Lower leg skin (tissue), 4 donors: ENCODE results near the gene WSCD1. TPM values are rescaled to one million over a fixed set of nuclear protein-coding genes. Genes with fewer than 3 reads are reported as not detected.
A peak's percentile ranks its signal among the peaks of the same experiment; 100 is the strongest.

Experiments
- DNase-seq, 2 donors: peaks; one replicate each; pipeline ENCODE4 v3.0.0-alpha.2; 2019; ENCODE audit warnings: low spot score in 2 of 2
- H3K4me3 ChIP-seq: fragments of 200-600 bp; sonication (generic); 2 replicates; pipeline ENCODE4 v1.5.1; 2017; ENCODE audit warnings: mild to moderate bottlenecking, low read depth; ENCODE audit not compliant: poor library complexity, severe bottlenecking
- POLR2A ChIP-seq, 2 donors: fragments of 450-650 bp; IDR thresholded peaks; one replicate each; pipeline ENCODE4 v1.6.1; 2016 to 2017; ENCODE audit warnings: antibody characterized with exemption in 2 of 2, mild to moderate bottlenecking in 1 of 2, moderate library complexity in 1 of 2
- WGBS, 2 donors: methylation state at CpG; one replicate each; pipeline ENCODE4 v1.1.5; 2018; 5-methylcytosine and 5-hydroxymethylcytosine counted together
- intact Hi-C: fragments of 100-400 bp; cut with DNase I; formaldehyde crosslinking; loops from one replicate; pipeline ENCODE4 v1.15.0; 2023; ENCODE audit warnings: low total_unique reads
- total RNA-seq, 4 donors: library from RNA; depleted of rRNA; stranded (reverse); fragments of >200 nt; gene quantifications; one replicate each; pipeline ENCODE4 v1.1.0, GENCODE V29; 2016
- TF ChIP-seq, protein P1 (sequence below), 3 donors: fragments of 450-650 bp; IDR thresholded peaks; one replicate each; pipeline ENCODE4 v1.5.1; 2016; ENCODE audit warnings: antibody characterized with exemption in 3 of 3, mild to moderate bottlenecking in 3 of 3, moderate library complexity in 2 of 3

The WSCD1 gene
- total RNA-seq, 4 donors from 2014 or later = 2.5 to 5.3 (median 2.9) TPM

DNA sequence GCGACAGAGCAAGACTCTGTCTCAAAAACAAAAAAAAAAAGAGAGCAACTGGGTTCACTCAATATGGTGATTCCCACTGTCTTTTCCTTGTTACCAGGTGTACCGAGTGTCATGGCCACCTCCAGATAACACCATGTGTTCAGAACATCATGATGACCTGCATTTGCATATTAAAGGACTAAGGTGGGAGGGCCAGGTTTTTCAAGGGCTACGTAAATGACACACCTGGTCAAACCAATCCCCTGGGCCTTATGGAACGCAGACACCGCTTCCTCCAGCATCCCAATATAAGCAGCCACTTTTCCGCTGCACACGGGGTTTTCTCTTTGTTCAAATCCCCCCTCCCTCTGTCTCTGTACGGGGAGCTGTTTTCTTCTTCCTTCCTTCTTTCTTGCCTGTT, 29.3 kb downstream of the WSCD1 start:
- H3K4me3 ChIP-seq = no peak overlapping the region
- WGBS, 2 donors = 85 to 87% methylated on average over 8 of the region's 8 CpGs
- peak in 1 of 2 donors; percentile 20 for DNase-seq
- intact Hi-C loops = no loop called here
- TF ChIP-seq POLR2A (IDR thresholded peaks at IDR 0.05) = no peak
- TF ChIP-seq, protein P1, sequence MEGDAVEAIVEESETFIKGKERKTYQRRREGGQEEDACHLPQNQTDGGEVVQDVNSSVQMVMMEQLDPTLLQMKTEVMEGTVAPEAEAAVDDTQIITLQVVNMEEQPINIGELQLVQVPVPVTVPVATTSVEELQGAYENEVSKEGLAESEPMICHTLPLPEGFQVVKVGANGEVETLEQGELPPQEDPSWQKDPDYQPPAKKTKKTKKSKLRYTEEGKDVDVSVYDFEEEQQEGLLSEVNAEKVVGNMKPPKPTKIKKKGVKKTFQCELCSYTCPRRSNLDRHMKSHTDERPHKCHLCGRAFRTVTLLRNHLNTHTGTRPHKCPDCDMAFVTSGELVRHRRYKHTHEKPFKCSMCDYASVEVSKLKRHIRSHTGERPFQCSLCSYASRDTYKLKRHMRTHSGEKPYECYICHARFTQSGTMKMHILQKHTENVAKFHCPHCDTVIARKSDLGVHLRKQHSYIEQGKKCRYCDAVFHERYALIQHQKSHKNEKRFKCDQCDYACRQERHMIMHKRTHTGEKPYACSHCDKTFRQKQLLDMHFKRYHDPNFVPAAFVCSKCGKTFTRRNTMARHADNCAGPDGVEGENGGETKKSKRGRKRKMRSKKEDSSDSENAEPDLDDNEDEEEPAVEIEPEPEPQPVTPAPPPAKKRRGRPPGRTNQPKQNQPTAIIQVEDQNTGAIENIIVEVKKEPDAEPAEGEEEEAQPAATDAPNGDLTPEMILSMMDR (IDR thresholded peaks at IDR 0.05) = no peak

DNA sequence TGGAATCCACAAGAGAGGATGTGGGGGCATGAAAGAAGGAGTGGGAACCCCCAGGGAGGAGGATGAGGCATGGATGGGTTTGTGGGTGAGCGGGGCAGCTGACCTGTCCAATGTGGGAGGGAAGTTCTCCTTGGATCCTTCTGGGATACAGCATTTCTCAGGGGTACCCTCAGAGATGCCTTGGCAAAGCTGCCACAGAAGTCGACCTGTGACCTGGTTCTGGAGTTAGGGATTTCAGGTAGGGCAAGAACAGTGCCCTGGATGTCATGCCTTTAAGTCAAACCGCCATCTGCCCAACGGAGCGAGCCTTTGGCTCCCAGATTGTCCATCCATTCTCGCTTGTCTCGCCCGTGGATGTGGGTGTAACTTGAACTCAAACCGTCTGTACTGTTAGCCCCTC, 30.0 kb downstream of the WSCD1 start:
- H3K4me3 ChIP-seq = no peak overlapping the region
- TF ChIP-seq POLR2A (IDR thresholded peaks at IDR 0.05) = no peak
- DNase-seq = peak in 1 of 2 donors; percentile 49
- WGBS, 2 donors = 91% methylated on average over 9 of the region's 9 CpGs
- intact Hi-C loops = no loop called here

DNA sequence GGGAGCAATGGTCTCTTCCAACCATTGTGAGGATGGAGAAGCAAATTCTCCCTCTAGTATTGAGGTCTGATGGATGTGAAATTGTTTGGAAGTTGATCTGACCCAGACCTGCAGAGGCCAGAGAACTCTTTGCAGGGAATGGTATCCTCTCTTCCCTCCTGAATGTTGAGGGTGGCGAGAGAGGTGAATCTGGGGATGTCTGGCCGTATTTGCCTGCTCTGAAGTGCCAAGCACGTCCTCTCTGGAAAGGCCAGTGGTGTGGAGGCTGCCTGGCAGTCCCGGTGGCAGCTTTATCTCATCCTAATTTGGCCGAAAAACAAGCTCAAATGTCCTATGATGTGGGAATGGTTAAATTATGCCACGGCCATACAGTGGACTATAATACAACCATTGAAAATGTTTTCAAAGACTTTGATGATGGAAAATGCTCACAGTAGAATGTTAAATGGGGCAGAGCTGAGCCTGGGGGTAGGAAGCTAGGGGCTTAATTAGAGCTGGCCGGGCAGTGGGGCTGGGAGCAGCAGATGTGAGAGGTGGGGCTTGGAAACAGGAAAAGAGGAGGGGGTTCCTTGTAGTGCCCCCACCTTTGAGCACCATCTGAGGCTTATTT, 30.8 kb downstream of the WSCD1 start:
- DNase-seq = peak in 1 of 2 donors; percentile 49
- 74 to 78% methylated on average over 7 of the region's 7 CpGs for WGBS, 2 donors
- H3K4me3 ChIP-seq = no peak overlapping the region
- intact Hi-C loops = no loop called here
- TF ChIP-seq, protein P1 (IDR thresholded peaks at IDR 0.05) = no peak
- no peak for TF ChIP-seq POLR2A (IDR thresholded peaks at IDR 0.05)

DNA sequence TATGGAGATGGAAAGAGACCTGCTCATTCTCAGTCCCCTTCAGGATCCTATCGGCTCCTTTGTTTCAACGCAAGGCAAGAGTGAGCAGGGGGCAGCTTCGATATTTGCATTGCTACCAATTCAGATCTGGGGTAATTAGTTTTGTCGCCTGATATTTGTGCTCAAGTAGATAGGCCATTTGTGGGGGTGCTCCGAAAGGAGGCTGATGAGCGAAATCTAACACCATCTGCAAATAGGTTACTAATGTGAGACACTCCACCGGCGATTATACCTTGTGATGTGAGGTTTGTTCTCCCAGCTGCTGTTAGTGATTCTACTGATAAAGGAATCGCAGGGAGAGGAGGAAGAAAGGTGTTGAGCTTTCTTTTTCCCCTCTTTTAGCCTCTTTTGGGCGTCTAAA, 31.5 kb downstream of the WSCD1 start:
- TF ChIP-seq, protein P1 (IDR thresholded peaks at IDR 0.05) = no peak
- TF ChIP-seq POLR2A (IDR thresholded peaks at IDR 0.05) = no peak
- intact Hi-C loops = no loop called here
- 55 to 56% methylated on average over 10 of the region's 10 CpGs for WGBS, 2 donors
- DNase-seq = peak in 1 of 2 donors; percentile 9
- H3K4me3 ChIP-seq = no peak overlapping the region

DNA sequence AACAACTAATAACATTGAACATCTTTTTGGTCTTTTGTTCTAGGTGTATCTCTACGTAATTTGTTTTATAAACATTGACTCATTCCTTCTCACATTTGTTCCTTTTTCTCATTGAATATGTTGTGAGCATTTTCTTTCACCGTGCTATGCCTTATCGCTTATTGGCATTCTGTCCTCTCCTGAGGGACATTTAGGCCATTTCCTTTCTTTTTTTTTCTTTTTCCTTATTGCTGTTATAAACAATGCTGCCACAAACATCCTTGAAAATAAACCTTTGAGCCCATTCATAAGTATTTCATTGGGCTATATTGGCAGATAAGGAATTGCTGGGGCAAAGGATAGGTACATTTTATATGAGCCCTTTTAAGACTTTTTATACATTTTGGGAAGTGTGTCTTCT, 32.4 kb downstream of the WSCD1 start:
- no peak overlapping the region for H3K4me3 ChIP-seq
- WGBS, 2 donors = 66 to 71% methylated on average over 3 of the region's 3 CpGs
- no peak for TF ChIP-seq POLR2A (IDR thresholded peaks at IDR 0.05)
- TF ChIP-seq, protein P1 (IDR thresholded peaks at IDR 0.05) = no peak
- intact Hi-C loops = no loop called here
- no peak for DNase-seq

DNA sequence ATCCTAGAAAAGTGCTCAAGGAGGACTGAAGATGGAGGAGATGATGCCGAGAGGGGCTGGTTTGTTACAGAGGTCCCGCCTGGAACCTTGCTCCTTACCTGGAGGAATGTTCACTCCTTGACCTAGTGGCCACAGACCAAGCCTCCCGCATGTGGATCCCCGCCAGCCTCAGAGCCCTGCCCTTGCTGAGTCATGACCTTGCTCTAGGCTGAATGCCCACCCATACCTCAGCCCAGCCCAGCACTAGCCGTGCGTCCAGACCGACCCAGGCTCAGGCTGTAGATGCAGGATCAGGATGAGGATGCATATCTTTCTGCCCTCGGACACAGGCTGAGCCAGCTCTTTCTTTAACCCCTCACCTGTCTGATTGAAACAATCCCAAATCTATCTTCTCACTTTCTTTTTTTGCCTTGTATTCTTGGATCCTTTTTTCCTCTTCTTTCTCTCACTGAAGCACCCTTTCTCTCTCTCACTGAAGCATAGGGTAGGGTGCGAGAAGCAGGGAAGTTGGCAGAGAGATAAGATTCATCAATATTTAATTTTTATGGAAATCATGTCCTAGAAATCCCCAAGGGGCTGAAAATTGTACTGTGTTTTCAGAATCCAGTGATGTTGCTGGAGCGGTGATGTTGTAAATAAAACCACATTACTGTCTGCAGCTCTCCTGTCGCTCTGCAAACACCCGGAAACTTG, 34.9 kb downstream of the WSCD1 start:
- no peak for TF ChIP-seq POLR2A (IDR thresholded peaks at IDR 0.05)
- TF ChIP-seq, protein P1 (IDR thresholded peaks at IDR 0.05) = no peak
- intact Hi-C loops = no loop called here
- DNase-seq = peak in 1 of 2 donors; percentile 72
- 70 to 74% methylated on average over 12 of the region's 12 CpGs for WGBS, 2 donors
- no peak overlapping the region for H3K4me3 ChIP-seq
